HCT116 (cell line): Measurements from ENCODE around the gene CTCF. TPM values are rescaled to one million over a fixed set of nuclear protein-coding genes. Genes with fewer than 3 reads are reported as not detected.
A peak's percentile ranks its signal among the peaks of the same experiment; 100 is the strongest.

Experiments used
- ATAC-seq: fragments of 200-7000 bp; cut with Tn5 transposase; 2 replicates; pipeline ENCODE4 v1.9.1; 2020; ENCODE audit warnings: mild to moderate bottlenecking, moderate library complexity
- BruUV-seq: library from RNA; stranded (reverse); fragments of 400-500 nt; replicated peaks from 2 replicates; lab custom pipeline; 2021; lab: Mats Ljungman, UMichigan
- CTCF ChIA-PET: fragments of 300-600 bp; sonication (Branson Sonifier 250); formaldehyde crosslinking; loops from one replicate; lab custom pipeline; 2021; ENCODE audit warnings: antibody characterized with exemption; lab: Charles Lee
- POLR2A ChIA-PET: fragments of 300-600, 350-600 bp; sonication (Branson Sonifier 250); formaldehyde crosslinking; loops from one replicate; lab custom pipeline; 2021; ENCODE audit warnings: antibody characterized with exemption; lab: Charles Lee
- RAD21 ChIA-PET, 2 experiments: fragments of 300-600 bp; sonication (Branson Sonifier 250); formaldehyde crosslinking; loops; one replicate each; lab custom pipeline; 2023; ENCODE audit warnings: low total read pairs in 2 of 2; ENCODE audit not compliant: uncharacterized antibody in 2 of 2, unreplicated experiment in 2 of 2, low non-redundant PET in 1 of 2; lab: Charles Lee
- DNase-seq: peaks from one replicate; pipeline ENCODE4 v3.0.0-alpha.2; 2010; ENCODE audit warnings: low read depth, low spot score
- H2AFZ ChIP-seq: fragments of 200-600 bp; shearing (Covaris generic), sonication (generic); 2 replicates; pipeline ENCODE4 v1.6.1; 2017; ENCODE audit warnings: low read depth, mixed run types, mixed read lengths, antibody characterized with exemption, low read length; ENCODE audit not compliant: poor library complexity, severe bottlenecking
- H3K27ac ChIP-seq: 2 replicates; pipeline ENCODE4 v1.5.1; 2012; ENCODE audit warnings: low read depth, low read length
- H3K27me3 ChIP-seq: fragments of 200-600 bp; sonication (generic); 2 replicates; pipeline ENCODE4 v1.6.1; 2016; ENCODE audit warnings: mixed run types, low read length, mixed read lengths; ENCODE audit not compliant: insufficient read depth
- H3K36me3 ChIP-seq, 2 experiments: fragments of 200-500 bp in 1 of 2; fragments of 200-600 bp in 1 of 2; sonication (Bioruptor generic) in 1 of 2; sonication (generic) in 1 of 2; 2 replicates each; pipeline versions ENCODE4 v1.5.1 to v1.6.1; 2014 to 2016; ENCODE audit warnings: low read length in 2 of 2, inconsistent platforms in 1 of 2, mixed read lengths in 1 of 2, mixed run types in 1 of 2; ENCODE audit not compliant: insufficient read depth in 2 of 2, control insufficient read depth in 1 of 2
- H3K4me1 ChIP-seq, 2 experiments: fragments of 200-600 bp in 1 of 2; sonication (generic) in 1 of 2; 2 replicates each; pipeline versions ENCODE4 v1.5.1 to v1.6.1; 2012 to 2017; ENCODE audit warnings: low read length in 2 of 2, inconsistent platforms in 1 of 2, mild to moderate bottlenecking in 1 of 2, mixed read lengths in 1 of 2, mixed run types in 1 of 2, moderate library complexity in 1 of 2; ENCODE audit not compliant: insufficient read depth in 2 of 2, control insufficient read depth in 1 of 2
- H3K4me2 ChIP-seq: fragments of 200-600 bp; sonication (generic); 2 replicates; pipeline ENCODE4 v1.6.1; 2017; ENCODE audit warnings: mixed run types, low read length, mixed read lengths
- H3K4me3 ChIP-seq, 2 experiments: fragments of 200-600 bp in 1 of 2; sonication (generic) in 1 of 2; replicated peaks in 1 of 2; 2 replicates each; pipeline ENCODE4 v1.5.1; 2011 to 2016; ENCODE audit warnings: low read length in 2 of 2, control low read depth in 1 of 2, low read depth in 1 of 2, mild to moderate bottlenecking in 1 of 2, mixed read lengths in 1 of 2, mixed run types in 1 of 2
- H3K79me2 ChIP-seq: fragments of 200-600 bp; sonication (generic); 2 replicates; pipeline ENCODE4 v1.6.1; 2017; ENCODE audit warnings: mild to moderate bottlenecking, mixed run types, low read length, moderate library complexity, mixed read lengths; ENCODE audit not compliant: insufficient read depth
- H3K9ac ChIP-seq: fragments of 200-600 bp; sonication (generic); 2 replicates; pipeline ENCODE4 v1.6.1; 2016; ENCODE audit warnings: low read length, mixed read lengths
- H3K9me2 ChIP-seq: fragments of 200-600 bp; sonication (generic), shearing (Covaris generic); 2 replicates; pipeline ENCODE4 v1.6.1; 2017; ENCODE audit warnings: mixed run types, mild to moderate bottlenecking, moderate library complexity; ENCODE audit not compliant: insufficient read depth
- H3K9me3 ChIP-seq, 2 experiments: fragments of 200-500 bp in 1 of 2; fragments of 200-600 bp in 1 of 2; sonication (Bioruptor generic) in 1 of 2; sonication (generic) in 1 of 2; 2 replicates each; pipeline ENCODE4 v1.6.1; 2014 to 2017; ENCODE audit warnings: low read length in 2 of 2, mixed read lengths in 2 of 2, inconsistent platforms in 1 of 2, low read depth in 1 of 2, mild to moderate bottlenecking in 1 of 2, mixed run types in 1 of 2, moderate library complexity in 1 of 2; ENCODE audit not compliant: control insufficient read depth in 1 of 2, insufficient read depth in 1 of 2
- H4K20me1 ChIP-seq: fragments of 200-600 bp; sonication (generic), shearing (Covaris generic); 2 replicates; pipeline ENCODE4 v1.6.1; 2017; ENCODE audit warnings: mixed run types, mild to moderate bottlenecking, moderate library complexity; ENCODE audit not compliant: insufficient read depth
- CBX3 ChIP-seq: IDR thresholded peaks from 2 replicates; pipeline ENCODE4 v1.6.1; 2012; ENCODE audit warnings: low read depth
- CEBPB ChIP-seq: IDR thresholded peaks from 2 replicates; pipeline ENCODE4 v1.6.1; 2012; ENCODE audit warnings: low read depth
- POLR2AphosphoS5 ChIP-seq: IDR thresholded peaks from 2 replicates; pipeline ENCODE4 v1.6.1; 2011; ENCODE audit warnings: mild to moderate bottlenecking, low read depth, low read length, moderate library complexity
- intact Hi-C: fragments of 100-400 bp; cut with micrococcal nuclease; formaldehyde crosslinking; loops from 2 replicates; pipeline ENCODE4 v1.10.0; 2022
- total RNA-seq: library from RNA; stranded (reverse); gene quantifications from one replicate; pipeline ENCODE4 v1.2.1, GENCODE V29; 2021; ENCODE audit not compliant: unreplicated experiment
- TF ChIP-seq, protein P1 (sequence below): IDR thresholded peaks from 2 replicates; pipeline ENCODE4 v1.6.1; 2011; ENCODE audit warnings: mild to moderate bottlenecking, low read length, moderate library complexity; ENCODE audit not compliant: insufficient replicate concordance; ENCODE audit errors: extremely low read depth

Gene CTCF
- total RNA-seq, 1 experiment from 2014 or later: 48.3 TPM

DNA sequence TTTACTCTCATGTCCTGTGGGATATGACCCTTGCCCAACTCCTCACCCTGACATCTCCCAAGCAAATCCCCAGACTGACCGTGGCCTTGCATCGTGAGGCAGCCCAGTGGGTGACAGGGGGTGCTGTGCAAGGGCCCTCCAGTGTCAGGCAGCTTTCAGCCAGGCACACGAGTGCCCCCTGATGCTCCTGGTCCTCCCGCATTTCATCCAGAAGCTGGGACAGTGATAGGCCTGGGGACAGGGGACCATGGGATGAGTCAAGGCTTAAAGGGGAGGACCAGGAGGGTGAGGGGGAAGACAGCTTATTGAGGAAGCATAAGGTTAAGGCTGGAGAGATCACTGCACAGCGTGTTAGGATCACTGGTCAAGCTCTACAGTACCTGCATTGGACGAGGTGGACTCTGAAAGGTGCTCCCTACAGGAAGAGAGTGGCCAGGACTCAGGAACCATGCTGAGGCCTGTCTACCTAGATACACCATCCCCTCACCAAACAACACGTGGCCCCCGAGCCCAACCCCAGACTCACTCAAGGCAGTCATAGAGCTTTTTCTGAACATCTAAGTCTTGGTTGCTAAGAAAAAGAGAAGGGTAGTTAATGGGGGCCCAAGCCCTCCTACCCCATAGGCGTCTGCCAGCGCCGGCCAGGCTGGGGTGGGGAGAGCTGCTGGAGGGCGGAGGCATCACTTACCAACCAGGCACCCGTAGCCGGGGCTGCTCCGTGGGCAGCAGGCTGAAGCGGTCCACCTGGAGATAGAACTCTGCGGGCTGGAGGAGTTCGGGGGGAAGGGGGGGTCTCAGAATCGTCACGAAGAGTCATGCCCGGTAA, 96.7 kb downstream of the CTCF start:
- CTCF ChIA-PET: interaction anchor here (1.7 kb wide), 1 partner anchor 138 kb away, joined by 6 read pairs; no protein-coding TSS in a partner anchor
- H3K9me2 ChIP-seq: no peaks in the 10 kb centered on the region
- H2AFZ ChIP-seq: no peak overlapping the region
- no peaks in the 10 kb centered on the region for H4K20me1 ChIP-seq
- POLR2A ChIA-PET: no interaction called here
- H3K4me3 ChIP-seq: peak overlapping the region; percentile 87 to 90
- peaks cover 0 to 6% of the 10 kb centered on the region in 2 experiments; a peak in 1 of 4 replicates for H3K36me3 ChIP-seq
- peaks cover 3 to 27% of the 10 kb centered on the region in 2 experiments; a peak in 3 of 4 replicates for H3K4me1 ChIP-seq
- H3K79me2 ChIP-seq: peaks cover 19% of the 10 kb centered on the region; the same call in 1 of the 2 replicates
- ATAC-seq: no peak
- no peaks in the 10 kb centered on the region for H3K27me3 ChIP-seq
- TF ChIP-seq CEBPB: no peak
- no peak for TF ChIP-seq CBX3
- TF ChIP-seq, protein P1, sequence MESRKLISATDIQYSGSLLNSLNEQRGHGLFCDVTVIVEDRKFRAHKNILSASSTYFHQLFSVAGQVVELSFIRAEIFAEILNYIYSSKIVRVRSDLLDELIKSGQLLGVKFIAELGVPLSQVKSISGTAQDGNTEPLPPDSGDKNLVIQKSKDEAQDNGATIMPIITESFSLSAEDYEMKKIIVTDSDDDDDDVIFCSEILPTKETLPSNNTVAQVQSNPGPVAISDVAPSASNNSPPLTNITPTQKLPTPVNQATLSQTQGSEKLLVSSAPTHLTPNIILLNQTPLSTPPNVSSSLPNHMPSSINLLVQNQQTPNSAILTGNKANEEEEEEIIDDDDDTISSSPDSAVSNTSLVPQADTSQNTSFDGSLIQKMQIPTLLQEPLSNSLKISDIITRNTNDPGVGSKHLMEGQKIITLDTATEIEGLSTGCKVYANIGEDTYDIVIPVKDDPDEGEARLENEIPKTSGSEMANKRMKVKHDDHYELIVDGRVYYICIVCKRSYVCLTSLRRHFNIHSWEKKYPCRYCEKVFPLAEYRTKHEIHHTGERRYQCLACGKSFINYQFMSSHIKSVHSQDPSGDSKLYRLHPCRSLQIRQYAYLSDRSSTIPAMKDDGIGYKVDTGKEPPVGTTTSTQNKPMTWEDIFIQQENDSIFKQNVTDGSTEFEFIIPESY: no peak
- TF ChIP-seq POLR2AphosphoS5: no peak
- TF ChIP-seq, all 23 proteins: peak for 0
- no peak for DNase-seq
- intact Hi-C loops: no loop called here
- Histone ChIP-seq H3K9me3 (no peaks in the 10 kb centered on the region), H3K27ac (peak overlapping the region; percentile 87), H3K4me2 (peak overlapping the region; percentile 94), H3K9ac (peak overlapping the region; percentile 78)
- RAD21 ChIA-PET: no interaction called here
- BruUV-seq: no TSS peak
